ENCODE measurements around the gene S100A3.
A peak's percentile ranks its signal among the peaks of the same experiment; 100 is the strongest.

Gene S100A3

DNA sequence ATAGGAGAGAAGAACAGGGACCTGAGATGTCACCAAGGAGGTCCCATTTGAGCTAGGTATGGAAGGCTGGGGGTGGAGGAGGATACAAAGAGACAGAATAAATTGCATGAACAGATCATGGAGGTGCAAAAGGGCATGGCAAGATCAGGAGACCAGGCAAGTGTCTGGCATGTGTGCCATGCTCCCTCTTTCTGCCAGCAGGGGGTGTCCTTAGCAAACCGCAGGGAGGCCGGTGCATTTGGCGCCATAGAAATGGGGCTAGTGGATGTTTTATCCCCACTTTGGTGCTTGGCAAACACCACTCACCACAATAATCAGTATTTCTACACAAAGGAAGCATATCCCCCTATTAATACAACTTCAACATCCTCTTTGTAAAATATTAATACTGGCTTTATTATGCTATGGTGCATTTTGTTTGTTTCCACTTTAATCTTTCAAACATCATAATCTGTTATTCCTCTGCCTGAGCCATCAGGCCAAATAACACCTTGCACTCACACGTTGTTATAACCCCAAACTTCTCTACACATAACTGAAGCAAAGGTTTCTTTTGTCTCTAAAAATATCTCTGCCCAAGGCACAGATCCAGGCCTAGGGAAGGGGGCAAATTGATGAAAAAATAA is 39.2 kb downstream of the S100A3 start:
- no peak for DNase-seq (ENCODE audit: low read depth)

DNA sequence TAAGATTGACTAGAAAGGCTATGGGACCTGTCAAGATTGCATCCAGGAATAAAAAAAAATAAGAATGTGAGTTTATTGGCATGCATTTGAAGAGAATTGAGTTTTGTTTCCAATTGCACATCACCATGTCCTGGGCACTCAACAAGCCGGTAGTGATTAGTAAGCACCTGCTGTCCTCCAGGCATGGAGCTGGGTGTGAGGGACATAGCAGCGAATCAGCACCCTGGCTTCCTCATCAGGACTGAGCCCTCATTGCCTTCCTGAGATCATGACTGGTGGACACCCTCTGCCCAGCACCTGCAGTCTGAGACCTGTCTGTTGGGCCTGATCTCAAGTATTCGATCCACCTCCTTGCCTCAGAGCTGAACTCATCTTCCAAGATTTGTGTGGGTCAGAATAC is 40.0 kb downstream of the S100A3 start:
- no peak for DNase-seq (ENCODE audit: low read depth)

DNA sequence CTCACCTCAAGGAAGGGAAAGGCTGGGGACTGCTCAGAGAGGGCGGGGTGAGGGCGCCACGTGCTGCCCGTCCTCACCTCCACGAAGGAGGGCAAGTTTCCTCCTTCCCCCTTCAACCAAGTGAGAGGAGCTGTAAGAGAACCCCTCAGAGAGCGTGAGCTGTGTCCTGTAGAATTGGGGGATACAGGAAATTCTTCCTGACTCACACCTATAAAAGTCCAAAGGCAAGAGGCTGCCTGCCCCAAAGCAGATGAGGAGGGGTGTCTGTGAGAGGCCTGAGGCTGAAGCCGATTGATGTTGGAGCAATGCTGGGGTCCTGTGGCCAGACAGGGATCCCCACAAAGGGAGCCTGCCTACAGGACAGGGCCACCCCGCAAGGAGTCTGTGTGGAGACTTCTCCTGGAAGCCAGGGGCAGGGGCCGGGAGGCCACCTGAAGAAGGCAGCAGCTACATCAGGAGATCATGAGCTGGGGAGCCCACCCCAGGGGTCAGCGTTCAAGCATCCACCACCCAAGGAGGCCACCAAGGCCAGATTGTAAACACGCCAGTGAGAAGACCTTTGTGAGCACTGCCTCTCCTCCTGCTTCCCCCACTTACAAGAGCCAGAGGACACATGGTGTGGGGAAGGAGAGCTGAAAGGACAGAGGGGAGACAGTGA is 41.0 kb downstream of the S100A3 start:
- no peak for DNase-seq (ENCODE audit: low read depth)

DNA sequence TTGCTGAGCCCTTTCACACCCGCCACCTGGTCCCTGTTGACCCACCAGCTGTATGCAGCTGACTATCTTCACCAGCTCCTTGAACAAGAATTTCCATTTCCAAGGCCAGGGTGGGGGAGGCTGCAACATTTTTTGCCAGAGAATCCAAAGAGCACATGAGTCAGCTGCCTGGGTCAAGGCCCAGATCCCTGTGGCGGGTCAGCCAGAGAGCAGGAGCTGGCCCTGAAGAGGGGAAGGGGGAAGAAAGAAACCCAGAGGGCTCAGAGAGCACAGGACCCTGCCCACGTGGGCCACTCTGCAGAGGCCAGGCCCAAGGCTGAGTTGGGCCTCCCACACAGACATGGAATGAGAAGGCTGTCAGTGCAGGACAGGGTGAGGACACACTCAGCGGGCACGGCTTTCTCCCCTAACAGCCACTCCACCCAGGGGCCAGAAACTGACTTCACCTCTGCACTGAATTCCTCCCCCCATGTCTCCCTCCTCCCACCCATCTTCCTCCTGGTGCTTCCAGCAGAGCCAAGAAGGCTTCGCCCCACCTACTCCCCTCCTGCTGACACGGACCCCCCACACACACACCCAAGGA is 42.1 kb downstream of the S100A3 start:
- DNase-seq (ENCODE audit: low read depth) = peak; percentile 52

DNA sequence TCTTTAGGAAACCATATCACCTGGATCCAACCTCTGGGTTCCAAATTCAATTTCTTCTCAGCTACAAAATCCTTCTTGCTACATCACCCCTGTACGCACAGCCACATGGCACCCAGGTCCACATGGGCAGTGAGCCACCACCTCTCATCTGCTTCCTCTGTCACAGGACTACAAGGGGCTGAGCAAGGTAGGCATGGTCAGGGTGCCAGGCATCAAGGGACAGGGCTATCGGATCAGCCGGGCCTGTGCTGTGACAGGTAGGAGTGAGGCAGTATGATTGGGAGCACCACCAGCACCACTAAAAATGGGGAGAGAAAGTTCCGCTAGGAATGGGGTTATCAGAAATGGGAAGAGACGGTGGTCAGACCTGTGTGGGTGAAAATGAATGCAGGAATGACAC is 42.7 kb downstream of the S100A3 start:
- no peak for DNase-seq (ENCODE audit: low read depth)

DNA sequence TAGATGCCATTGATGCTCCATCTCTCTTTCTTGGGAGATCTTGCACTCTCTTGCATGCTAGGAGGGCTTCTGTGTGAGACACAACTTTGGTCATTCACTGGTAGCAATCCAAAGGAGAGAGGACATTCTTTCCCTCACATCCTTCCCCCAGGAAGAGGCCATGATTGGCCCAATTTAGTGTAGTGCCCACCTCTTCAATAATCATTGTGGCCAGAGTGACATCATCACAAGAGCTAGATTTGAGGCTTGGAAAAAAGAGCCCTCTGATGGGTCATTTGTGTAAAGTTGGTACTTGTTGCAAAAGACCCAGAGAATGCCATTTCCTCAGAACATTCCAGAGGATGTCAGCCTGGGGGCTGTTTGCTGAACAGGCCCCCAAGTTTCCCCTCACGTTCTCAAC is 43.5 kb downstream of the S100A3 start:
- no peak for DNase-seq (ENCODE audit: low read depth)

DNA sequence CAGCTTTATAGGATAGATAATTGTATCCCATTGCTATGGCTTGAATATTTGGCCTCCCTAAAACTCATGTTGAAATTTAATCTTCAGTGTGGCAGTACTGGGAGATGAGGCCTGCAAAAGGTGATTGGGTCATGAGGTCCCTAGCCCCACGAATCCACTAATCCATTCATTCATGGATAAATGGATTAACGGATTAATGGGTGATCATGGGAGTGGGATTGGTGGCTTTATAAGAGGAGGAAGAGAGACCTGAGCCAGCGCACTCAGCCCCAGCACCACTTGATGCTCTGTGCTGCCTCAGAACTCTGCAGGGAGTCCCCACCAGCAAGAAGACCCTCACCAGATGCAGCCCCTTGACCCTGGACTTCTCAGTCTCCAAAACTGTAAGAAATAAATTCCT is 45.3 kb downstream of the S100A3 start:
- no peak for DNase-seq (ENCODE audit: low read depth)

DNA sequence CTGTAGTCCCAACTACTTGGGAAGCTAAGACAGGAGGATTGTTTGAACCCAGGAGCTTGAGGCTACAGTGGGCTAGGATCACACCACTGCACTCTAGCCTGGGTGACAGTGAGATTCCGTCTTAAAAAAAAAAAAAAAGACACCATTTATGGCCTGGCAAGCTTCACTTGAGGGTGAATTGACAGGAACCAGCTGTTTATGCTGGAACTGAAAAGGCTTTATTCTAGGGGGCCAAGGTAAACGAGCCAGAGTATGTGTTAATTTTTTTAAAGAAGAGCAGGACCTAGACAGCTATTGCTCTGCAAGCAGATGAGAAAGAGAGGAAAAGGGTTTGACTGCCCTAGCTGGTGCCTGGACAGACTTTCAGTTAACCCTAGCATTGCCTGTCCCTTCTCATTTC is 50.3 kb downstream of the S100A3 start:
- DNase-seq (ENCODE audit: low read depth) = no peak

Measured in HS-27A (cell line).